Measurements from ENCODE around the gene HSPA12A.

The HSPA12A gene

GRCh38 chr10:116742367-116743265, at the start of gene HSPA12A:
Gene HSPA12A, minus strand, starts transcription at chr10:116742566. Its CDS starts 97 bp downstream, at chr10:116742469.
- peak within 1 kb of the TSS; percentile 86 for H3K9ac ChIP-seq (ENCODE audit: low read length)
- no peaks in the 10 kb centered on the region for H3K36me3 ChIP-seq (ENCODE audit: control insufficient read depth, insufficient read depth, low read length, severe bottlenecking)
- peak within 1 kb of the TSS; percentile 87 for H3K4me3 ChIP-seq (ENCODE audit: low read length)
- no peaks in the 10 kb centered on the region for H3K27me3 ChIP-seq (replicated peaks; ENCODE audit: control insufficient read depth, insufficient read depth, low read length)
- peaks cover 3% of the 10 kb centered on the region for H3K4me1 ChIP-seq (ENCODE audit: control insufficient read depth, insufficient read depth, low read length)
- H3K9me3 ChIP-seq (ENCODE audit: control insufficient read depth, low read length): no peaks in the 10 kb centered on the region
- DNase-seq (ENCODE audit: low read depth): peak; percentile 90

GRCh38 chr10:116791241-116791640, 48.9 kb upstream of the HSPA12A start:
- Histone ChIP-seq H3K4me1 (ENCODE audit: control insufficient read depth, insufficient read depth, low read length) (peaks cover 3% of the 10 kb centered on the region), H3K9ac (ENCODE audit: low read length) (no peak overlapping the region), H3K27me3 (replicated peaks; ENCODE audit: control insufficient read depth, insufficient read depth, low read length) (peaks cover 6% of the 10 kb centered on the region), H3K36me3 (ENCODE audit: control insufficient read depth, insufficient read depth, low read length, severe bottlenecking) (no peaks in the 10 kb centered on the region), H3K4me3 (ENCODE audit: low read length) (no peak overlapping the region), H3K9me3 (ENCODE audit: control insufficient read depth, low read length) (peaks cover 6% of the 10 kb centered on the region)
- no peak for DNase-seq (ENCODE audit: low read depth)

GRCh38 chr10:116787893-116788665, 45.7 kb upstream of the HSPA12A start:
- Histone ChIP-seq H3K9ac (ENCODE audit: low read length) (peak overlapping the region; percentile 59), H3K36me3 (ENCODE audit: control insufficient read depth, insufficient read depth, low read length, severe bottlenecking) (no peaks in the 10 kb centered on the region), H3K4me3 (ENCODE audit: low read length) (peak overlapping the region; percentile 73)

GRCh38 chr10:116787053-116787659, 44.8 kb upstream of the HSPA12A start:
- DNase-seq (ENCODE audit: low read depth): no peak
- H3K4me3 ChIP-seq (ENCODE audit: low read length): no peak overlapping the region
- no peaks in the 10 kb centered on the region for H3K27me3 ChIP-seq (replicated peaks; ENCODE audit: control insufficient read depth, insufficient read depth, low read length)
- H3K4me1 ChIP-seq (ENCODE audit: control insufficient read depth, insufficient read depth, low read length): peaks cover 12% of the 10 kb centered on the region
- H3K9me3 ChIP-seq (ENCODE audit: control insufficient read depth, low read length): no peaks in the 10 kb centered on the region
- H3K36me3 ChIP-seq (ENCODE audit: control insufficient read depth, insufficient read depth, low read length, severe bottlenecking): no peaks in the 10 kb centered on the region
- no peak overlapping the region for H3K9ac ChIP-seq (ENCODE audit: low read length)

More at GRCh38 chr10:116787893-116788665, 45.7 kb upstream of the HSPA12A start:
- DNase-seq (ENCODE audit: low read depth): peak; percentile 82
- H3K27me3 ChIP-seq (replicated peaks; ENCODE audit: control insufficient read depth, insufficient read depth, low read length): peaks cover 1% of the 10 kb centered on the region
- H3K9me3 ChIP-seq (ENCODE audit: control insufficient read depth, low read length): peaks cover 4% of the 10 kb centered on the region
- H3K4me1 ChIP-seq (ENCODE audit: control insufficient read depth, insufficient read depth, low read length): peaks cover 8% of the 10 kb centered on the region

- DNase-seq (ENCODE audit: low read depth): no peak
- Histone ChIP-seq H3K4me1 (ENCODE audit: control insufficient read depth, insufficient read depth, low read length) (peaks cover 18% of the 10 kb centered on the region), H3K4me3 (ENCODE audit: low read length) (no peak overlapping the region), H3K27me3 (replicated peaks; ENCODE audit: control insufficient read depth, insufficient read depth, low read length) (no peaks in the 10 kb centered on the region), H3K9ac (ENCODE audit: low read length) (no peak overlapping the region), H3K36me3 (ENCODE audit: control insufficient read depth, insufficient read depth, low read length, severe bottlenecking) (no peaks in the 10 kb centered on the region), H3K9me3 (ENCODE audit: control insufficient read depth, low read length) (no peaks in the 10 kb centered on the region)
Observed at GRCh38 chr10:116785867-116786266, 43.5 kb upstream of the HSPA12A start.

- Histone ChIP-seq H3K36me3 (ENCODE audit: control insufficient read depth, insufficient read depth, low read length, severe bottlenecking) (no peaks in the 10 kb centered on the region), H3K27me3 (replicated peaks; ENCODE audit: control insufficient read depth, insufficient read depth, low read length) (no peaks in the 10 kb centered on the region), H3K4me1 (ENCODE audit: control insufficient read depth, insufficient read depth, low read length) (peaks cover 22% of the 10 kb centered on the region), H3K4me3 (ENCODE audit: low read length) (no peak overlapping the region), H3K9ac (ENCODE audit: low read length) (no peak overlapping the region), H3K9me3 (ENCODE audit: control insufficient read depth, low read length) (no peaks in the 10 kb centered on the region)
- DNase-seq (ENCODE audit: low read depth): no peak
Observed at GRCh38 chr10:116785282-116785681, 42.9 kb upstream of the HSPA12A start.

GRCh38 chr10:116784651-116785050, 42.3 kb upstream of the HSPA12A start:
- Histone ChIP-seq H3K27me3 (replicated peaks; ENCODE audit: control insufficient read depth, insufficient read depth, low read length) (no peaks in the 10 kb centered on the region), H3K4me1 (ENCODE audit: control insufficient read depth, insufficient read depth, low read length) (peaks cover 22% of the 10 kb centered on the region), H3K36me3 (ENCODE audit: control insufficient read depth, insufficient read depth, low read length, severe bottlenecking) (no peaks in the 10 kb centered on the region), H3K9ac (ENCODE audit: low read length) (no peak overlapping the region), H3K9me3 (ENCODE audit: control insufficient read depth, low read length) (no peaks in the 10 kb centered on the region), H3K4me3 (ENCODE audit: low read length) (no peak overlapping the region)
- DNase-seq (ENCODE audit: low read depth): no peak

GRCh38 chr10:116784035-116784434, 41.7 kb upstream of the HSPA12A start:
- DNase-seq (ENCODE audit: low read depth): no peak

GRCh38 chr10:116783011-116783655, 40.8 kb upstream of the HSPA12A start:
- peaks cover 22% of the 10 kb centered on the region for H3K4me1 ChIP-seq (ENCODE audit: control insufficient read depth, insufficient read depth, low read length)
- H3K27me3 ChIP-seq (replicated peaks; ENCODE audit: control insufficient read depth, insufficient read depth, low read length): no peaks in the 10 kb centered on the region
- H3K9me3 ChIP-seq (ENCODE audit: control insufficient read depth, low read length): no peaks in the 10 kb centered on the region
- H3K4me3 ChIP-seq (ENCODE audit: low read length): no peak overlapping the region
- no peak overlapping the region for H3K9ac ChIP-seq (ENCODE audit: low read length)
- no peak for DNase-seq (ENCODE audit: low read depth)
- H3K36me3 ChIP-seq (ENCODE audit: control insufficient read depth, insufficient read depth, low read length, severe bottlenecking): no peaks in the 10 kb centered on the region

More at GRCh38 chr10:116784035-116784434, 41.7 kb upstream of the HSPA12A start:
- Histone ChIP-seq H3K36me3 (ENCODE audit: control insufficient read depth, insufficient read depth, low read length, severe bottlenecking) (no peaks in the 10 kb centered on the region), H3K9me3 (ENCODE audit: control insufficient read depth, low read length) (no peaks in the 10 kb centered on the region), H3K4me3 (ENCODE audit: low read length) (no peak overlapping the region), H3K9ac (ENCODE audit: low read length) (no peak overlapping the region), H3K27me3 (replicated peaks; ENCODE audit: control insufficient read depth, insufficient read depth, low read length) (no peaks in the 10 kb centered on the region), H3K4me1 (ENCODE audit: control insufficient read depth, insufficient read depth, low read length) (peaks cover 22% of the 10 kb centered on the region)

- no peak overlapping the region for H3K4me3 ChIP-seq (ENCODE audit: low read length)
- no peaks in the 10 kb centered on the region for H3K9me3 ChIP-seq (ENCODE audit: control insufficient read depth, low read length)
- no peaks in the 10 kb centered on the region for H3K27me3 ChIP-seq (replicated peaks; ENCODE audit: control insufficient read depth, insufficient read depth, low read length)
- DNase-seq (ENCODE audit: low read depth): no peak
- H3K9ac ChIP-seq (ENCODE audit: low read length): no peak overlapping the region
- no peaks in the 10 kb centered on the region for H3K36me3 ChIP-seq (ENCODE audit: control insufficient read depth, insufficient read depth, low read length, severe bottlenecking)
- H3K4me1 ChIP-seq (ENCODE audit: control insufficient read depth, insufficient read depth, low read length): peaks cover 18% of the 10 kb centered on the region
Observed at GRCh38 chr10:116781370-116781884, 39.1 kb upstream of the HSPA12A start.
